Motor neuron (in vitro differentiated cells): Measurements from ENCODE around the gene ASB3. TPM values are rescaled to one million over a fixed set of nuclear protein-coding genes. Genes with fewer than 3 reads are reported as not detected.
"Not testable (repeated sequence)": the region's sequence is repeated elsewhere in the genome, so short reads cannot be mapped to it uniquely, and the experiment has no call there.

ENCODE experiments used
- ATAC-seq, 8 experiments: fragments of 200-7000 bp; cut with Tn5 transposase; replicated peaks in 6 of 8; 2 replicates each; pipeline ENCODE4 v1.8.0; 2021; ENCODE audit warnings: mild to moderate bottlenecking in 8 of 8, moderate library complexity in 8 of 8
- H3K27ac ChIP-seq, 2 donors: fragments of 250-450 bp; sonication (Bioruptor Pico); 2 replicates each; pipeline ENCODE4 v1.9.0; 2021; ENCODE audit warnings: antibody characterized with exemption in 2 of 2, mild to moderate bottlenecking in 2 of 2, moderate library complexity in 1 of 2
- H3K4me1 ChIP-seq, 2 donors: fragments of 250-450 bp; sonication (Bioruptor Pico); replicated peaks in 1 of 2; 2 replicates each; pipeline ENCODE4 v1.6.1; 2021; ENCODE audit warnings: antibody characterized with exemption in 2 of 2, mild to moderate bottlenecking in 2 of 2, moderate library complexity in 1 of 2
- H3K4me3 ChIP-seq, 5 donors: fragments of 250-450 bp; sonication (Bioruptor Pico); 2 replicates each; pipeline ENCODE4 v1.9.0; 2021; ENCODE audit warnings: antibody characterized with exemption in 5 of 5, mild to moderate bottlenecking in 5 of 5, moderate library complexity in 4 of 5
- WGBS, 10 experiments: fragments of 450-650 bp; shearing (Covaris generic); methylation state at CpG; one replicate each; pipeline ENCODE4 v1.0.0; 2022; 5-methylcytosine and 5-hydroxymethylcytosine counted together
- in situ Hi-C, 9 experiments: fragments of 400-800 bp; cut with MboI; loops; one replicate each; pipeline ENCODE4 v1.15.0; 2021; ENCODE audit warnings: low sequenced_read_pairs in 9 of 9, low pct_unique_long_range_greater_than_20kb in 2 of 9; ENCODE audit not compliant: unreplicated experiment in 9 of 9
- total RNA-seq, 8 experiments: library from RNA; unstranded; fragments of 300-600 nt; gene quantifications; 2 replicates each; pipeline versions ENCODE4 v1.2.3 to v1.2.4, GENCODE V29; 2022

ASB3 gene
- total RNA-seq, result 10 to 100 TPM; 14.2 to 44.5 (median 38.9) TPM

GRCh38 chr2:53786705-53787613, at the start of gene ASB3, which contains the start of gene ERLEC1:
TSS of gene ASB3 (minus strand) at chr2:53786953. CDS start at chr2:53765572, 21,381 bp downstream.
TSS of gene ERLEC1 (plus strand) at chr2:53787044. CDS start at chr2:53787211, 167 bp downstream.
- Histone ChIP-seq H3K27ac (peak within 1 kb of the TSS; percentile 84 to 94), H3K4me3 (peak within 1 kb of the TSS; percentile 67 to 81 (median 72)), H3K4me1 (peaks cover 19 to 22% of the 10 kb centered on the region in 2 donors)
- WGBS, 10 experiments, result 0 to 2% (median 0%) methylated on average over 2 to 9 of the region's 77 CpGs; no CpG with 5 or more reads in 1 of the 10 experiments
- in situ Hi-C loops, result no loop called here
- peak; percentile 85 to 95 (median 93) for ATAC-seq

GRCh38 chr2:53829980-53830290, 43.2 kb upstream of the ASB3 start:
- in situ Hi-C loops, H3K27ac ChIP-seq, H3K4me3 ChIP-seq, ATAC-seq, H3K4me1 ChIP-seq: not testable (repeated sequence)
- WGBS, 10 experiments, result 0 to 100% (median 97%) methylated on average over 1 to 4 of the region's 4 CpGs; no CpG with 5 or more reads in 2 of the 10 experiments

GRCh38 chr2:53829273-53829979, 42.7 kb upstream of the ASB3 start:
- 37 to 98% (median 77%) methylated on average over 4 to 11 of the region's 11 CpGs for WGBS, 10 experiments
- Histone ChIP-seq H3K4me3 (no peak overlapping the region), H3K27ac (no peak overlapping the region), H3K4me1 (no peaks in the 10 kb centered on the region)
- peak in 2 of 8 experiments; percentile 54 to 55 for ATAC-seq
- in situ Hi-C loops, result no loop called here

GRCh38 chr2:53828331-53828730, 41.6 kb upstream of the ASB3 start:
- in situ Hi-C loops, result no loop called here
- Histone ChIP-seq H3K27ac (no peak overlapping the region), H3K4me1 (no peaks in the 10 kb centered on the region), H3K4me3 (no peak overlapping the region)
- WGBS, 10 experiments, result 88 to 100% (median 95%) methylated on average over 1 to 4 of the region's 4 CpGs
- ATAC-seq, result no peak

GRCh38 chr2:53827398-53828175, 40.8 kb upstream of the ASB3 start:
- peak in 3 of 8 experiments; percentile 42 to 88 (median 49) for ATAC-seq
- H3K27ac ChIP-seq, result no peak overlapping the region
- WGBS, 10 experiments, result 70 to 100% (median 91%) methylated on average over 1 to 3 of the region's 3 CpGs; no CpG with 5 or more reads in 4 of the 10 experiments
- H3K4me1 ChIP-seq, result no peaks in the 10 kb centered on the region
- in situ Hi-C loops, result no loop called here
- H3K4me3 ChIP-seq, result no peak overlapping the region

- H3K4me1 ChIP-seq, result no peaks in the 10 kb centered on the region
- peak in 4 of 8 experiments; percentile 37 to 72 (median 52) for ATAC-seq
- whole genome bisulfite sequencing, 10 experiments, result 6 to 94% (median 63%) methylated on average over 2 to 3 of the region's 3 CpGs; no CpG with 5 or more reads in 2 of the 10 experiments
- in situ Hi-C loops, result no loop called here
- H3K27ac ChIP-seq, result no peak overlapping the region
- no peak overlapping the region for H3K4me3 ChIP-seq
Observed at GRCh38 chr2:53826587-53827397, 40.0 kb upstream of the ASB3 start.

- H3K27ac ChIP-seq, result no peak overlapping the region
- no peaks in the 10 kb centered on the region for H3K4me1 ChIP-seq
- WGBS, 10 experiments, result 0 to 64% (median 42%) methylated on average over 1 of the region's 1 CpG; no CpG with 5 or more reads in 2 of the 10 experiments
- in situ Hi-C loops, result no loop called here
- no peak overlapping the region for H3K4me3 ChIP-seq
- no peak for ATAC-seq
Observed at GRCh38 chr2:53826030-53826410, 39.3 kb upstream of the ASB3 start.

GRCh38 chr2:53823639-53824038, 36.9 kb upstream of the ASB3 start:
- ATAC-seq, H3K4me1 ChIP-seq, H3K27ac ChIP-seq, H3K4me3 ChIP-seq, in situ Hi-C loops: not testable (repeated sequence)
- 52 to 100% (median 97%) methylated on average over 3 to 9 of the region's 9 CpGs; no CpG with 5 or more reads in 1 of the 10 experiments for WGBS, 10 experiments

- Histone ChIP-seq H3K27ac (no peak overlapping the region), H3K4me3 (no peak overlapping the region), H3K4me1 (no peaks in the 10 kb centered on the region)
- in situ Hi-C loops, result no loop called here
- WGBS, 10 experiments, result 80 to 97% (median 92%) methylated on average over 3 to 6 of the region's 6 CpGs; no CpG with 5 or more reads in 1 of the 10 experiments
- ATAC-seq, result no peak
Observed at GRCh38 chr2:53821810-53822209, 35.1 kb upstream of the ASB3 start.

- no peak for ATAC-seq
Observed at GRCh38 chr2:53820711-53821110, 34.0 kb upstream of the ASB3 start.

GRCh38 chr2:53820048-53820447, 33.3 kb upstream of the ASB3 start:
- WGBS, 10 experiments, result 88 to 100% (median 93%) methylated on average over 1 to 9 of the region's 9 CpGs; no CpG with 5 or more reads in 2 of the 10 experiments

More at GRCh38 chr2:53820711-53821110, 34.0 kb upstream of the ASB3 start:
- in situ Hi-C loops, result no loop called here
- H3K4me3 ChIP-seq, result no peak overlapping the region
- WGBS, 10 experiments, result 83 to 100% (median 91%) methylated on average over 2 to 4 of the region's 4 CpGs; no CpG with 5 or more reads in 3 of the 10 experiments
- no peaks in the 10 kb centered on the region for H3K4me1 ChIP-seq
- H3K27ac ChIP-seq, result no peak overlapping the region

GRCh38 chr2:53819634-53820033, 32.9 kb upstream of the ASB3 start:
- in situ Hi-C loops, result no loop called here
- no peaks in the 10 kb centered on the region for H3K4me1 ChIP-seq
- ATAC-seq, result peak in 3 of 8 experiments; percentile 36 to 83 (median 54)
- WGBS, 10 experiments, result 20 to 90% (median 73%) methylated on average over 1 to 3 of the region's 4 CpGs; no CpG with 5 or more reads in 2 of the 10 experiments
- no peak overlapping the region for H3K4me3 ChIP-seq
- H3K27ac ChIP-seq, result no peak overlapping the region

More at GRCh38 chr2:53820048-53820447, 33.3 kb upstream of the ASB3 start:
- in situ Hi-C loops, result no loop called here
- no peak overlapping the region for H3K4me3 ChIP-seq
- no peaks in the 10 kb centered on the region for H3K4me1 ChIP-seq
- ATAC-seq, result no peak
- H3K27ac ChIP-seq, result no peak overlapping the region
